ENCODE measurements around the gene TSC22D3.

Gene TSC22D3

DNA sequence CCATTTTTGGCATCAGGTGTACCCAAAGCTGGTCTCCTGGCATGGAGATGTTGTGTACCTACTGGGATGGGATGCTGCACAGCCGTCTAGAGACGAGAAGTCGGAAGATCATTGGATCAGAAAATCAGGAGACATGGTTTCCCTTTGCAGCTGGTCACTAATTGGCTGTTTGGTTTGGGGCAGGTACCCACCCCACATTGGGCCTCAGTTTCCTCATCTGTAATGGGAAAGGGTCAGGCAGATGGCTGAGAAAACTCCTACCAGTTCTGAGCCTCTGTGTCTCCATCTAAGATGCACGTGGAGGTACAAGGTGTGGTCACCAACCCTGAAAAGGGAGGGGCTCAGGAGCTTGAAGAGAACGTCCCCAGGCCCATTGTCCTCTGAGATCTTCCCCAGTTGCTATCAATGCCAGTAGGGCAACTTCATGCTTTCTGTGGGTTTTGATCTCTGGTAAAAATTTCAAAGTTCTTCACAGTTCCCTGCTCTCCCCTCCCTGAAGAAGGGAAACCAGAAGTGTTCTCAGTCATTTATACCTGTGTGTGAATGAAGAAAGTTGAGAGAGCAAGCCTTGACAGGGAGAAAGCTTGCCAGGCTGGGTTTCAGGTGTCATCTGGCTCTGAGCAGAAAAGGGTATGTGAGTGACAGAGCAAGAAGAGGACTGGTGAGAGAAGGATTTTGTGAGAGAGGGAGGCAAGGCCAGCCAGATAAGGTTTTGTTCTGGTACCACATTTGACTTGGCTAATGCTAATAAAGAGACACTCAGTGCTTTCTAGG, 15.1 kb downstream of the TSC22D3 start:
- no peak for DNase-seq

DNA sequence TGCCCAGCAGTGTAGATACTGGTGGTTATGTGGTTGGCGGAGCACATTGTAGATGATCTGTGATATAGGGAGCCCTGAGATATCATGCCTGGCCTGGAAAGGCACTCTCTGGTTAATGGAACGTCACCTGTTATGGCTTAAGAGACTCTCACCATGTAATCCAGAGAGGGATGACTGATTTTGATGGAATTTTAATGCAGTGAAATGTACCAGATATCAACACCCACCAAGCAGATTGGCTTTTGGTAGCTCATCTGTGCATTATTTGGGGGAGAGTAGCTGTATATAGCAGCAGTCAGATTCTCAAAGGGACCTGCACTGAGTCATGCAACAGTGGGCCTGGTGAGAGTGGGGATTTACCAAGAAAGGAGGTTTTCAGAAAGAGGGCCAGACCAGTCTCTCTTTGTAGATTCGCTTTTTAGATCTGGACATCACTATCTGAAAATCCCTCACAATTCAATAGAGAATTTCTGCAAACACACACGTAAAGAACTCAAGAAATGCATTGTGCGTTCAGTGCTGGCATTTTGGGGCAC, 17.3 kb downstream of the TSC22D3 start:
- DNase-seq: no peak

DNA sequence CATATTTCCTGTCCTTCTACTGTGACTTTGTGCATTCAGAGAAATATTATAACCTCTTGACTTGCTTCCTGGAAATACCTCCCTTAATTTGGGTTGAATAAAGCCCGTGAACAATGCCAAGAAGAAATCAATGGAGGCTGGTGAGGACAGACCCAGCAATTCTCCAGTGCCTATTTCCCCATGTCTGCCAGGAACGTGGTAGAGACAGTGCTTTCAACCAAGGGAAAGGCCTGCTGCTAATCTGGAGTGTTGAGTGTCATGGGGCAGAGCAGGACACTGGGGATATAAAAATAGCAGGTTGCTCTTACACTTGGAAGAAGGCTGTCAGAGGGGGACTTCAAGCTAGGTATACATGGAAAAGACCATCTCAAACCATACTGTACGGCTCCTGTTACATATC, 19.9 kb downstream of the TSC22D3 start:
- DNase-seq: no peak

DNA sequence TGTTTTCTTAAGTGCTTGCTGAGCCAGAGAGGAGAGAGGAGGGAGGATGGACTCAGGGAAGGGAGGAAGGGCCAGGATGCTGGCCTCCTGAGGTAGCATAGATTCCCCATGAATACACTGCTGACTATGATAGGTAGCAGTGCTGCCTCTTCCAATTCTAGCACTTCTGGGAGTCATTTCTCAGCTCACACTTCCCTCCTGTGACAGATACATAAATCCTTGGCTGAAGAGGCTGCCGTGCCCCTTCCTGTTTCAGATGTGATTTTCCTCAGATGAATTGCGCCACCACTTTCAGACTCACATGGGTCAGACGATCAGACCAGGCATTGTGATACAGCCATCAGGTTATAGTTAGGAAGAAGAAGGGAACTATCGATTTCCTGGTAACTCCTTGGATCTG, 22.4 kb downstream of the TSC22D3 start:
- DNase-seq: no peak

DNA sequence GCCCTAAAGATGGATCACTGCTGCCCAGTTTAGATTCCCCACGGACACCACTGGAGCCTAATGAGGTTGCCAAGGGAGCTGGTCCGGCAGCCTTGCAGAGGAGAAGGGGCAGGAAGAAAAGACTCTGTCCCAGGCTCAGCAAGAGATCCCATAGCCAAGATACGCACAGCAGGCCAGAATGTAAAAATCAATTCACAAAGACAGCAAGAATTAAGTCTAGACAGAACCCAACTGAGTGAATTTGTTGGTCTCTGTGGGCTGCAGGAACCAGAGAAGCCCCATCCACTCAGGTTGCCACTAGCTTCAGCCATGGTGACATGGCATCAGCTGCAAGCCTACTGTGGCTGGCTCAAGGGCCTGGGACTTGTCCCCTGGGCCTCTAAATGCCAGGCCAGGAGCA, 22.9 kb downstream of the TSC22D3 start:
- no peak for DNase-seq

DNA sequence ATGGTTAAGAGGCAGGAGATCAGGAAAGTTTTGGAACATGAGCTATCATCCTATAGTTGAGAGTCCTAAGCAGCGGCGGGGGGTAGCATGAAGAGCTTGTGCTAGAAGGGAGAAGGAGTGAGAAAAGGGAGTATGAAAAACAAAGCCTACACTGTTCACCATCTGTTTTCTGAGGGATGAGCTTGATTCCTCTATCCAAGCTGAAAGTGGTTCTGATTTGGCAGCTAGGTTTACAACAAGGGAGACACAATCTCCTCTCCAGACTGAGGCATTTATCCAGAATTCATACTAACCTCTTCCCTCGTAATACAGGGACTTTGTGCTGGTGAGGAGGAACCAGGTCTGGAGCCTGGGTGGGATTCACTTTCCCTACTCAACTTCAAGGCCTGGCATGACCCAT, 23.5 kb downstream of the TSC22D3 start:
- no peak for DNase-seq

DNA sequence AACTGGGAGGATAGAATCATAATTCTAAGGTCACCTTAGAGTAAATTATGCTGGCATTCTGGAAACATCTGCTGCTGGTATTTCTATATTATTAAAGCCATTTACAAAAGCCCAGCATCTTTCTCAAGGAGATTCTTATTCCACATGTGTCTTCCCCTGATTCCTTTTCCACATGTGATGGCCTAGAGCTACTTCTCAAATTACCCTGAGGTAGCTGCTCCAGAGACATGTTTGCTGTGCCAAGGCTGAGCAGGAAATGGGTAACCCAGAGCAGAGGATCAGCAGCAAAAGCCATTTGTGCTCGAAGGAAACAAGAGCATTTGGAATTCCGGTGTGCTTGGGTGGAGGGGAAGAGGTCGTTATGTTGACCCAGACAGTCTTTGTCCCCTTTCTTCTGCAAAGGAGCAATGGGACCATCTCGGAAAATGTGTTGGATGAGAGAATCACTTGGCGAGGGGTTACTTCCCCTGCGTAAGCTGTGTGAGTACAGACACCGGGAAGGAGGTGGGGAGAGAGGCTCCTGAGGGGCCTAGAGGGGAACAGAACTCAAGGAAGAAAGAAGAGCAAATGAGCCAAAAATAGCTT, 24.6 kb downstream of the TSC22D3 start:
- no peak for DNase-seq

DNA sequence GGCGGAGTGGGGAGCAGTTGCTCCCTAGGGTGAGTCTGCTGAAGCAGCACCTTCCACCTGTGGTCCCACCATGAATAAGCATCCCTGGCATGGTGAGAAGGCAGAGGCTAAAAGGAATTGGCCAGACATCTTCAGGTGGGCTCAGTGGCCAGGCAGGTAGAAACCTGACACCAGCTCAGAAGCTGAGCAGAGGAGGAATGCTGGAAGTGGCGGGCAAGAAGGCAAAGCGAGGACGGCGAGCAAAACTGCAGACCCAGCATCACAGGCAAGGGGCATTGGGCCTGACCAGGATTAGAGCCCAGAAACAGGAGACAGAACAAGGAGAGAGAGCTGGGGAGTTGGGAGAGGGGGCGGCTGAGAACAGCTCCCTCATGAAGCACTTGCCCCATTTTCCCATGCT, 25.3 kb downstream of the TSC22D3 start:
- DNase-seq: no peak

DNA sequence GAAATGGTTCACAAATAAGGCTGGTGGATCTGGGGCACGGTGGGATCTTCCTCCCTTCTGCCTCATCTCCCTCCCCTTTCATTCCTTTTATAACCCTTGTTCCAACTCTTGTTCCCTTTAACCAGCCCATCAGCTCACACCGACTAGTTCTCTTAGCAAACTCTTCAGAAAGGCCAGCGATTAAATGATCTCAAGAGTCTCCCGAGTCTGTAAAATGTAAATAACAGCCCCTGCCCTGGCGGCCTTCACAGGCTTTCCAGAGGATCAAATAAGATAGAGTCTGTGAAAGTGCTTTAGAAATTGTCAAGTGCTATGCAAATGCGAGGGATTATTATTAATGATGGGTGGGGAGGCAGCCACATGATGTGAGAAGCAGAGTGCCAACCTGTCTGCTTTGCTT, 27.1 kb downstream of the TSC22D3 start:
- DNase-seq: no peak

DNA sequence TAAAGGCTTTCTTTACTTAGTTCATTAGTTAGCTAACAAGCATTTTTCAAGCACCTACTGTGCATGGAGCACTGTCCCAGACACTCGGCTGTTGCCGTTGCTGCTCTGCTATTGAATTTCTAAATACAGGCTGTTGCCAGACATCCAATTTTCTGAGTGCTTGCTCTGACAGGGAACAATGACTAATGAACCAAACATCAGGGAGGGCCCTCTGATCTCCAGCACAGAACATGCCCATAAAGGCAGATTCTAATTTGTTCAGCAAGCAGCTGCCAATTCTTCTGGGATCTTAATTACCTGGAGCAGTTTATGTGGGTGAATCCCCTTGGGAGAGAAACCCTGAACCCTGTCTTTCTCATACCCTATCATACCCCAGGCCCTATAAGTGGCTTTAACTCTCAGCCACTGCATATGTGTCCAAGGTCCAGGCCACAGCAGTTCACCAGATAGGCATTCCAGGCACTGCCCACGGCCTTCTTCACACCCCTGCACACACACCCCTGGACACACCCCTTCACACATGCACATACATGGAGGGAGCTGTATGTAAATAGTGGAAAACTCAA, 27.9 kb downstream of the TSC22D3 start:
- DNase-seq: no peak

DNA sequence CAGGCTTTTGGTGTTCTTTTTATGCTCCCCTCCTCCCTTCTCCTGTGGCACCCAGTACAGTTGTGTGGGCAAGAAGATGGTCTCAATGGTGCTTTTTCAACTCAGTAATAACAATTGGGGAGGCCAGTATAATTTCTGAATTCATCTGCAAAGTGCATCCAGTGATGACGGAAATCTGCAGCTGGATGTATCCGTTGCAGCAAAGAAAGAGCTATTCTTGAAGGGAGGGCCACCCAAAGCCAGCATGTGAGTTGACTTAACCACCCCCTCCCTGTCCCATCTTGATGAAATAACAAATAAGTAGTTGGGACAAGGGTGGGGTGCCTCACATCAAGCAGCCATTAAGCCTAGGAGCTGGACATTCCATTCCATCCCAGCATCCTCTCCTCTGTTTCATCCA, 30.7 kb downstream of the TSC22D3 start:
- no peak for DNase-seq

DNA sequence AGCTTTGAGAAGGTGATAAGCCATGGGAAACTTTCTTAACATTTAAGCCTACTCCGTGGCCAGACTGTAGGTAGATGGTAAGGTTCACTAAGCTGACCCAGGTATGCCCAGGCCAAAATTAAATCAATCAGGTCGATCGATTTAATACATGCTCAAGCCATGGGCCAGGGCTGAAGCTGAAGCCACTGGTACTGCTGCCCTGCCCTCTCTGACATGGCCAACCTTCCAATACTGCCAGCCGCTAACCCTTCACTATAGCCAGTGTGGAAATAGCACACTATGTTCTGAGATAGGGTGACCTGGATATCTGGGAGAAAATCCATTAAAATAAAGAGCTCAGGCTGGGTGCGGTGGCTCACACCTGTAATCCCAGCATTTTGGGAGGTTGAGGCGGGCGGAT, 31.6 kb downstream of the TSC22D3 start:
- no peak for DNase-seq

DNA sequence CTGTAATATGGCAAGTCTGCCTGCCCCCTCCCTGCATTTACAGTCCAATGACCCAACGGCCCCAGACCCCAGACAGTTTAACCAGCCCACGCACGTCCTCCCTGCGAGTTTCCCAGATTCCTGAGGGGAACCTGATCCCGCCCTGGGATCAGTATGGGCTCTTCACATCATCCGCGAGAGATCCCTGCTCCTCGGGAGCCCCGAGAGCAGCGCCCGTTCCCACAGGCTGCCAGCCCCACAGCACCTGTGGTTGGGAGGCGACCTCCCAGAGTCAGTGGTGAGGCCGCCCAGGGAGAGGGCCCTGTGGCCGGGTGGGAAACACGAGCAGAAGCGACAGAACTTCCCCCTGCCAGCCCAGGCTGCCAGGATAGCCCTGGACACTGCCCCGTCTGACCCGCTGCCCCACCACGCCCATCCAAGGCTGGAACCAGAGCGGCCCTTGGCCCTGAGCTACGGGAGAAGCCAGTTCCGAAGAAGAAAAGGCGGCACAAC, 32.8 kb downstream of the TSC22D3 start:
- no peak for DNase-seq

DNA sequence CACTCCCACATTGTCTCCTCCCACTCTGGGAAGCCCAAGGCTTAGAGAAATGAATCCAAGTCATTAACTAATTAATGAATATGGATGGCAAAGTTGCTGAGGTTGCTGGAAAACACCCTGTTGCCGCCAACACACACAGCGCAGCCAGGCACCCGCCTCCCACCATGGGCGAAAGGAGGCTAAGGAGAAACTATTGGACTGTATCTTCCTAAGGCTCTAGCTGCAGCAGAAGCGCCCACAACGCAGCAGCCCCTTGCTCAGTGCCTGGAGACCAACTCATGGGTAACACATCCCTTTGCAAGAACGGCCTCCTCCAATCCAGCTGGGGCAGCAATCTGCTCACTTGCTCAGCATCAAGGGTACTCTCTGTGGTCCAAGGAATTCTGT, 34.2 kb downstream of the TSC22D3 start:
- DNase-seq: no peak

DNA sequence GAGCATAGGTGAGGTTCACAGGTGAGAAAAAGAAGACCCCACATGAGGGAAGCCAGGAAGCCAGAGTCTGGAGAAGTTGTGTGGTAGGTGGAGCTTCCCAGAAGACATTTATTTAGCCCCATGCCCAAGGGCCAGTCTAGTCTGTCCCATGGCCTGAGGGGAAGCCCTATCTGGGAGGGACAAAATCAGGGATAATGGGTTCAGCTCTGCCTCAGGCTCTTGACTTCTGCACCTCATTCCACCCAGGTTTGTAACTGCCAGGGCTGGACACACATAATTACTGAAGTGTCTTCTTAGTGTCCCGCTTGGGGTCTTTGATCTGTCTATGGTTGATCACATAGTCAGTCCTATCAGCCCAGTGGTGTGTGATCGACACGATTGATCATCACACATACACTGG, 36.0 kb downstream of the TSC22D3 start:
- no peak for DNase-seq

DNA sequence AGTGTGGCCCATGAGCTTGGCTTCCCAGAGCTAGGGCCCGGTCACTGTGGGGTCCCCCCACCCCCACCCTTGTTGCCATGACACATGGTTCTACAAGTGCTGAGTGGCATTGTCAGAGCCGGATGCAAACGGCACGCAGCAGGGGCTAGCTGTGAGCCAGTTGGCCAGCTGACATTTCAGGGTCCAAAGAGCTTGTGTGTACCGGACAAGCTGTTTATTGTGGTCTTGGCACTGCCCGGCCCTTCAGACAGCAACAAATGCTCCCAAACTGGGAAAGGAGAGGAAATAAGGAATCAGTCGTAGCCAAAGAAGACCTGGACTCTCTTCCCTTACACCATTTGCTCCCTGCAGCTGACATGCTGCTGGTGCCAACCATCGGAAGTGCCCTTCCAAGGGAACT, 36.8 kb downstream of the TSC22D3 start:
- DNase-seq: no peak

DNA sequence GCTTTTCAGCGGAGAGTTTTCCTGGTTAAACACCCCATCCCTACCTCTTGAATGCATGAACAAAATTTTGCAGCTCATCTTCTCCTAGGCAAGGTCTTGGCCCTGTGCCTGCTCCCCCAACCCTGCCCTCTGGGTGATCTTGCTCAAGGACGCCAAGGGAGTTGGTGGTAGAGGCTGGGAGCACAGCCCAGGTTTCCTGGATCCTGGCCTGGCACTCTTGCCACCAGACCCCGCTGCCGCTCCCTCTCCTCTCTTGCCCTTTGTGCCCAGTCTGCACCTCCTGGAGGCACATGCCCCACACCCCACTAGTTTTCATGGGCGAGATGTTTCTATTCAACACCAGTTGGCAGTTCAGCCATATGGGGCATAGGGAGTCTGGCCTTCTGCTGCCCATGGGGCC, 37.3 kb downstream of the TSC22D3 start:
- DNase-seq: no peak

DNA sequence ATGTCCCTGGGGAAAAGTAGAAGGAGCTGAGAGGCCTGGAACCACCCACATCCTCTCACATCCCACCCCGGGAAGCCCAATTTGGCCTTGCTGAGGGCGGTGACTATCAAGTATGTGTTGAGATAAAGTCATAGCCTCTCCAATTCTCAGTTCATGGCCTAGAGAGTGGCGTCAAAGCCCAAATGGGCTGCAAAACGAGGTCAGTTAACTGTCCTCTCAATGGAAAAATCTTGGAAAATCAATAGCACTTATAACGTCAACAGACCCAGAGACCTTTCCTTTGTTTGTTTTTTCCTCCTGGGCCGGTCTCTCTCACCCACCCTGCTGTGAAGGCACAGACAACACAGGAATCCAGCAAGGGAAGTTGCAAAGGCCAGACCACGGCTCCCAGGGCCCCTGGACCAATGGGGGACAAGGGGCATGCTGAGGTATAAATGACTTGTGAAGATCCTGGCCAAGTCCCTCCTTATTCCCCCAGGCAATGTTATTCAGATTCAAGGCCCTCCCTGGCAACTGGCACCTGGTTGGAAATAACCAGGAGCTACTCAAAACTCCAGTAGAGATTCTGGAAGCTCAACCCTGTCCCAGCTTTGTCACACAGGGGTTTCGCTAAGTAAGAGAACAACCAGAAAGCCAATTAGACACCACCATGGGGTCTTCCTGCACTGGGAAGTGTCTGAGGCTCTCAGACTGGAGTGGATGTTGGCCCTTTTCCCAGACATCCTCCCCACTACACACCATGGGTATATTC, 38.6 kb downstream of the TSC22D3 start:
- DNase-seq: no peak

DNA sequence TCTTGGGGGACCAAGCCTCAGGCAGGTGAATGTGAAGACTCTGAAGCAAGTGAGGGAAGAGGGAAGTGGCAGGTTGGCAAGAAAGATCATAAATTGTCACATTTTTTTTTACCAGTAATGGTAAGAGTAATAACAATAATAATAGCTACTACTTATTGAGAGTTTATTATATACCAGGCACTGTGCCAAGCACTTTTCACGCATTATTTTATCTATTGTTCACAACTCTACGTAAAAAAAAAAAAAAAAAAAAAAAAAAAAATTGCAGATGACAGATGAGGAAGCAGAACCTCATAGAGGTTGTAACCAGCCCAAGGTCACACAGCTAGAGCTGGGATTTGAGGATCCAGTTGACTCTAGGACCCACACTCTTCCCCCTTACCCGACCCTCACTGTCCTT, 40.9 kb downstream of the TSC22D3 start:
- DNase-seq: no peak

DNA sequence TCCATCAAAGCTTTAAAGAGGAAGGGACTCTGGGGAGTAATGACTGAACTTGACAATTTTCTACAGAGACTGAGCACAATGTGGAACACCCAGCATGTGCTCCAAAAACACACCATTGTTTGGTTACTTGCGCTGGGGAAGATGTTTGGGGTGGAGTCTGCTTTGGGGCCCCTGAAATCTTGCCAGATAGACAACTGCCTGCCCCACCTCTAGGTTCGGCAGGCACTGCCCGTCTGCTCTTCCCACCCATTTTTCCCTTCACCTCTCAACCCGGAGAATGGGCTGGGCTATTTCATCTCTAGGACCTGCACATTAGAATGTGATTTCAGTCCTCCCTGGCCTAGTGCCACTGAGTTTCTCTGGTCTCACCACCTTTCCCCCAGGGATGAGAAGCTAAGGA, 41.9 kb downstream of the TSC22D3 start:
- no peak for DNase-seq

DNA sequence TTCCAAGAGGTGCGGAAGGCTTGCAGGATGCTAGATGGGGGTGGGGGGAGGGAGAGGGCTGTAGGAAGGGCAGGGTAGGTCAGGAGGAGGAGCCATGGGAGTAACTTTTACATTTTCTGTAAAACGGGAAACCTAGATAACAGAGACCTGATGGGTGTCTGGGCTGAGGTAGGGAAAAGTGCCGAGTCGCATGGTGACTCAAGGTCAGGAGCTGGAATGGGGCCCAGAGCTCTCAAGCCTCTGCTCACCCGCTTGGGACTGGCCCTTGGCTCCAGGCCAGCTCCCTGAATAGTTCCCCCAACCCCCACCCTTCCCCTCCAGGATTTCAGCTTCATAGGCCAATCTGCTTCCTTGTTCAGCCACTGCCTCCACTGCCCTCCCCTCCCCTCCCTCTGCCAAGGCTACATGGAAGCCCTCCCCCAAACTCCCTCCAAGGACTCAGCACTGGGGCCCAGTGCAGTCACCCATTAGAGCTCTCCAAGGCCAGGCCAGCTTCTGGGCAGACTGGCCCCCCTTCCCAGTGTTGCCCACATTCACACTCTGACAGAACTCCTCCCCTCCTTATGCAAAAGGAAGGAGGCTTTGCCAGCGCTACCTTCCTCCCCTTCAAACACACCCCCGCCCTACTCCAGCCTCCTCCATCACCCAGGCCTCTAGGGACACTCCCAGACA, 43.6 kb downstream of the TSC22D3 start:
- DNase-seq: no peak

DNA sequence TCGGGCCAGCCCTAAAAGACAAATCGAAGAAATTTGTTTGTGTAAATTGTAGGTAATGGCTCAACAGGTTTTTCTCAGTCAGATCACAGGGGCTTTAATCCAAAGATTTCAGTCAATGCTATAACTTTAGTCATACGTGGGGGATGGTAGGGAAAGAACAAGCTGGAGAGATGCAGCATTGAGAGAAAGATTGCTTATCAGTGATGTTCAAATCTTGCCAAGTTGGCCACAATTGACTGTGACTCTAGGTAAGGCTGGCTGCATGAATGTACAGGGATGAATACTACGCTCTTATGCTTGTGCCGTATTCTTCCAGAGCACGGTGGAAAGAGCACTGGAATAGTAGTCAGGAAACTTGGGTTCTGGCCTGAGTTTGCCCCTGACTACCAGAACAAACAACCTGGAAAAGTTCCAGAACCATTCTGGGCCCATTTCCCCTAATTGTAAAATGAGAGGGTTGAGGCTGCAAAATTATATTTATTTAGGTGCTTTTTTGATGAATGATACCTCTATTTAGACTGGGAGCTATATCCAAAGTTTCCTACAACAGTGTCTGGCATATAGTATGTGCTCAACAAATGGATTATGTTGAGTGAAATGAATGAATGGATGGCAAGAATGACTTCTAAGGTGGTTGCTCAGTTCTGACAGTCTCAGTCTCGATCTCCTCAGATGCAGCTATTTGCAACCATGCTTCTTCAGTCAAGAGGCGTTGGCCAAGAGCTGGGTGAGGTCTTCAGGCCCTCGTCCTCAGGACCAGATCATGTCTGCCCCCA, 44.4 kb downstream of the TSC22D3 start:
- no peak for DNase-seq

All from stimulated activated CD4-positive, alpha-beta T cell treated with anti-CD3 and anti-CD28 coated beads, Interleukin-2, amount 100 ng/mL, for 24 hours (primary cell).